GM18517 (cell line): ENCODE results near the gene CLCN3.
"Not testable (repeated sequence)": the region's sequence is repeated elsewhere in the genome, so short reads cannot be mapped to it uniquely, and the experiment has no call there.

Source experiments
- ATAC-seq: cut with Tn5 transposase; IDR thresholded peaks from one replicate; pipeline ENCODE4 v1.9.1; 2021; ENCODE audit warnings: mild to moderate bottlenecking, moderate library complexity; ENCODE audit not compliant: unreplicated experiment

Gene CLCN3

DNA sequence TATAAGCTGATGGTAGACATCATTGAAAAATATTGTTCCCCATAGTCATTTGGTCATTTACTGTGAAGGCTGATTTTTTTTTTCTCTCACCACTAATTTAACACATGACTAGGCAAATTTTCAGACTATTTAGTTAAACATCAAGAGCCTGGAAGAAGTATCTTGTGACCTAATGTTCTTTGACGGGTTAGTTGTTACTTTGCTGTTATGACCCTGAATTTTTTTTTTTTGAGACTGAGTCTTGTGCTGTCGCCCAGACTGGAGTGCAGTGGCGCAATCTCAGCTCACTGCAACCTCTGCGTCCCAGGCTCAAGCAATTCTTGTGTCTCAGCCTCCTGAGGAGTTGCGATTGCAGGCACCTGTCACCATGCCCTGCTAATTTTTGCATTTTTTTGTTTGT is 70.4 kb downstream of the CLCN3 start:
- ATAC-seq, result no peak

- ATAC-seq, result no peak
Observed at GRCh38 chr4:169698331-169698730, 78.0 kb downstream of the CLCN3 start.

DNA sequence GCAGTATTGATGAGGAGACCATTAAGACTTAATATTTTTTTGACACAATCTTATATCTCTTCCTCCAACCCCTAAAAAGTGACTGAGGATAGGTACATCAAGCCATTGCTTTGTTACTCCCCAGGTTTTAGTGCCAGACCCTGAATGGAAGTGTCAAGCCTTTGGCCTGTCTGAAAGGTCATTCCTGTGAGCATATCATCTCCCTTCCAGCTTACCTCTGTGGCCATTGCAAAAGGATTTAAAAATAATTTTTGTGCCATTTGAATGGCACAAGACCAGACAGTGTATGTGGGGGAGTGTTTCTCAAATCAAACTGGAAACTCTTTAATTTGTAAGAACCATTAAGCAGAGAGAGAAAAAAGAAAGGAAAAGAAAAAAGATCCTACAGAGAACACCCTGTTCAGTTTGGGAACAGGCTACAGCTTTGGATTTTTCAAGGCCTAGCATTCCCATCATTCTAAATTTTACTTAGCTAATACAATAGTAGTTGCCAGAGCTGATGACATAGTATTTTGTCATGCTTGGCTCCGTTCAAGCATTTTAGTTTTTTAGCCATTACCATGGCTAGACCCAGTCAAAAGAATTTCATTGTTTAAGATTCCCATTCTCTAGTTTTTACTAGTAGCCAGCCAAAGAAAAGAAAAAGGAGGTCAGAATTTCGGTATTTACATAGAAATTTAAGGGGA is 87.7 kb downstream of the CLCN3 start:
- ATAC-seq, result no peak

- no peak for ATAC-seq
Observed at GRCh38 chr4:169715826-169716225, 95.4 kb downstream of the CLCN3 start.

DNA sequence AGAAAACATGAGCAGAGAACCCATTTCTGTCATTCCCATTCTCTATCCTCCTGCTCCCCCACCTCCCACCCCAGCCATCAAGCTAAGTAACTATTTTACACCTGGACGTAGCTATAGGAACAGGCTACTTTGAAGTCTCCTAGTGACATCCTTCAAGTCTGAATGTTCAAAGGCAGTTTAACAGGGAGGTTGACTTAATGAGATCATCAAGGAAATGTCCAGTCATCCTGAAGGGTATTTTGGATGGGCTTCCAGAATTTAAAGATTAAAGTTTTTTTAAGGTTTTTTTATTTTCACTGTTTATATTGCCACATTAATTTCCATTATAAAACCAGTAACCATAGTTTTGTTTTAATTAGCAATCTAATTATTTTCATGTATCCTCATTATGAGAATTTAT is 96.3 kb downstream of the CLCN3 start:
- no peak for ATAC-seq

GRCh38 chr4:169720529-169720928 is 100.2 kb downstream of the CLCN3 start:
- no peak for ATAC-seq

- ATAC-seq, result no peak
Observed at GRCh38 chr4:169723207-169723965, 103.0 kb downstream of the CLCN3 start.

DNA sequence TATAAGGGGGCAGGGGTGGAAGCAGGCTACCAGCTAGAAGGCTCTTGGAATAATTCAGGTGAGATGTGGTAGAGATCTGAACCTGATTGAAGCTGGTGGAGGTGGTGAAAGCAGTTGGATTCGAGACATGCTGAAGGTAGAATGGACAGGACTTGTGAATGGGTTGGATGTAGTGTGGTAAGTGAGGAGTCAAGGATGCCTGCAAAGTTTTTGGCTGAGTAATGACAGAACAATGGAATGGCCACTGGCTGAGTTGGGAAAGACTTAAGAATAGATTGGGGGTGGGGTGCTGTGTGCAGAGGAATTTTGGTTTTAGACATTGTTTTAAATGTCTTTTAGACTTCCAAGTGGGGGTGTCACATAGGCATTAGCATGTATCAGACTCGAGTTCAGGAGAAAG is 103.9 kb downstream of the CLCN3 start:
- ATAC-seq, result no peak

DNA sequence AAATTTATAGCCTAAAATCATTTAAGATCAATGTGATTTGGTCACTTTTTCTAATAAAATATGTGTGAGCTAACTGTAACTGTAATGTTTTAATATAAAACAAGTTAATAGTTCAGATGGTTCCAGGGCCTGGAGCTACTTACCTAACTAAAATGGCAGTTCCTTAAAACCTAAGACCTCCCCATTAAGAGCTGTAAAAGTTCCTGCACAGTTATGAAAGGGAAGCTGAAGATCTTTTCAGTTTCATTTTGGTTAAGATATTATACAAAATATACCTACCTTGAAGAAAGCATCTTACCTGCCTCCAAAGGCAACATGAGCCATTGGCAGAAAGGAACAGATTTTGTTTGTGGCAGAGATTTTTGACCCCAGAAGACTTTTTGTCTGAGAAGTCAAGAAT is 107.2 kb downstream of the CLCN3 start:
- ATAC-seq, result no peak

DNA sequence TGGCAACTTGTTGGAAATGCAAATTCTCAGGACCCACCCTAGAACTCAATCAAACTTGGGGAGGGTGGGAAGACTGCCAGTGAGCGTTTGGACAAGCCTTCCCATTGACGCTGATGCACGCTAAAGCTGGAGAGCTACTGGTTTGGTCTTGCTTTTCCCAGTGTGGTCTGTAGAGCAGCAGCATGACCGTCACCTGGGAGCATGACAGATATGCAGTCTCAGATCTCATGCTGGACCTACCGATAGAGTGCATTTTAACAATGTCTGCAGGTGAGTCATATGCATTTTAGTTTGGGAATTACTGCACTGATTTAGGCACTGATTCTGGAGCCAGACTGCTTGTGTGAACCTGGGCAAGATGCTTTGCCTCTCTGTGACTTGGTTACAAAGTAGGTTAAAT is 110.2 kb downstream of the CLCN3 start:
- ATAC-seq, result no peak

DNA sequence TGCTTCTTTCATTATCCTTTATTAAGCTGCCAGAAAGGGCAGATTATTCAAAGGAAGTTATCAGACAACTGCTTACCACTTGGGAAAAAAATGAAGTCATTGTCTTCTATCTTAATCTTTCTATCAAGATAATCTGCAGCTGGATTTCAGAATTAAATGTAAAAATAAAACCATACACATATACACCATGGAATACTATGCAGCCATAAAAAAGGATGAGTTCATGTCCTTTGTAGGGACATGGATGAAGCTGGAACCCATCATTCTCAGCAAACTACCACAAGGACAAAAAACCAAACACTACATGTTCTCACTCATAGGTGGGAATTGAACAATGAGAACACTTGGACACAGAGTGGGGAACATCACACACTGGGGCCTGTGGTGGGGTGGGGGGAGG is 118.2 kb downstream of the CLCN3 start:
- not testable (repeated sequence) for ATAC-seq

GRCh38 chr4:169741569-169741968 is 121.2 kb downstream of the CLCN3 start:
- ATAC-seq, result no peak

DNA sequence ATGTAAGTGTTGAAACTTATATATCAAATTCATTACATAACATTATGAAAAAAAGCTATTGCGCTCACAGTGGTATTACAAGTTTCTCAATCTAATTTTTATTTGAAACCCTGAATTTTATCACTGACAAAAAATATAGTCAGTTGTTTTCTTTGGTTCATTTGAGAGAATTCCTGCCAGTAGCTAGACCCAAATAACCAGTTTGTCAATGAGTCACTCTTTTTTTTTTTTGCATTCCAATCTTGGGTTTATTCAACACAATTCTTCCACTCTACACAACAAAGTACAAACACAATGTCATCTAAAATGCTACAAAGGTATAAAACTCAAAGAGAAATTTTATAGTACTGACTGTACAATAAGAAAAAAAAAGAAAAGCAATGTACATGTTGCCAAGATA is 124.2 kb downstream of the CLCN3 start:
- no peak for ATAC-seq

DNA sequence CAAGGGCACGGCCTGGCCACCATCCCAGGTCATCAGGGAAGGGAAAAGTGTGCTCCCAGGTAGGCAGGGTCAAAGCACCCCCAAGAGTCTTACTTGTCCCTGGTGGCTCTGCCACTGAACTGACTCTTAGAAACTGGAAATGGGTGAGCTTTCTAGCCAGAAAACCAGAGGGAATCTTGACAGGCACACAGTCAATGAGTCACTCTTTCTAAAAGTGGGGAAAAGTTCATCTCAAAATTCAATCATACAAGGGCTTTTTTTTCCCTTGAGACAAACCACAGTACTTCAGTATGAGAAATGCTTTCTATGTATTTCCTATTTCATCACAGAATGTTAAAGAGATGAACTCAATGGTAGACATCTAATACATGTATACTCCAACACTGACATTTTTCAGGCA is 124.9 kb downstream of the CLCN3 start:
- no peak for ATAC-seq

DNA sequence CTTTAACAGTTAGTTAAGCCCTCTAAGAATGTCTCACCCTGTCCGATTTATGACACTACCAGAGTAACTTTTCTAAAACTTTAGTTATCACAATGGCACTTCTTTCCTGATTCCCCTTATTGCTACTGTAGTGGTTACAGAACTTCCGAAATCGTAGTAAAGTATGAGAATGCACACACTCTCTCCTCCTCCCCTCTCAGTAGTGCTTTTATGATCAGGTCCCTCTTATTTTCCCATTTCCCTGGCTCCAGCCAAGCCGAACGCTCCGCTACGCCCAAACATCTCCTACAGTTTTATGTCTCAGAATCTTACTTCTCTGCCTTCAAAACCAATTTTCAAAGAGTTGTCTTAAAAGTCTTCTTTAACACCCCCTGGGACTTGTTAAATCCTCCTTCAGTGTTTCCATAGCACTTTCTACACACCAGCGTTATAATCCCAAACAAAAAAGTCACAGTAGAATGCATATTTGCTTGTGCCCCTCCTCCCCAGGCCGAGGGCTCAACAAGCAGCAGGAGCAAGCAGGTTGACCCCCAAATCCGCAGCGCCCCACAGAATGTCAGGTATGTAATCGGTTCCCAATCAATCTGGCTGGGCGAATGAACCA is 136.7 kb downstream of the CLCN3 start:
- peak; percentile 22 for ATAC-seq

- ATAC-seq, result peak; percentile 94
Observed at GRCh38 chr4:169757575-169758184, 137.3 kb downstream of the CLCN3 start, which contains the start of gene HPF1. TSS of gene HPF1 (minus strand) at chr4:169757944. CDS start at chr4:169757877, 67 bp downstream.

- no peak for ATAC-seq
Observed at GRCh38 chr4:169758401-169758962, 138.1 kb downstream of the CLCN3 start.

- ATAC-seq, result no peak
Observed at GRCh38 chr4:169761846-169762245, 141.5 kb downstream of the CLCN3 start.

GRCh38 chr4:169765835-169766234 is 145.5 kb downstream of the CLCN3 start:
- no peak for ATAC-seq

DNA sequence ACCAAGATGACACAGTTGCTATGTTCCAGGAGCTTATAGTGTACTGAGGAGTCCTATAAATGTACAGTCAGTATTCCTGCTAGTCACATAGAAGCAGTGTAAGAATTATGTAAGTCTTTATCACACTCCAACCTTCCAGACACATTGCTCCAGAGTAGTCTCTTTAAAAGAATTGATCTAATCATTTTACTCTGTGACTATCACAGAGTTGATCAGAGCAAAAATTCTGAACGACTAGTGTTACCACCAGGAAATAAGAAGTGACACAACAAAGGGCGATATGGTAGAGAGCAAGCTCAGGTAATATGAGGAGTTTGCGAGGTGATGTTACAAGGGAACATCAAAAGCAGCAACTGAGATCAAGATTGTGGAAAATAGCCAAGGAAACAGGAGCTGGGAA is 146.4 kb downstream of the CLCN3 start:
- no peak for ATAC-seq

DNA sequence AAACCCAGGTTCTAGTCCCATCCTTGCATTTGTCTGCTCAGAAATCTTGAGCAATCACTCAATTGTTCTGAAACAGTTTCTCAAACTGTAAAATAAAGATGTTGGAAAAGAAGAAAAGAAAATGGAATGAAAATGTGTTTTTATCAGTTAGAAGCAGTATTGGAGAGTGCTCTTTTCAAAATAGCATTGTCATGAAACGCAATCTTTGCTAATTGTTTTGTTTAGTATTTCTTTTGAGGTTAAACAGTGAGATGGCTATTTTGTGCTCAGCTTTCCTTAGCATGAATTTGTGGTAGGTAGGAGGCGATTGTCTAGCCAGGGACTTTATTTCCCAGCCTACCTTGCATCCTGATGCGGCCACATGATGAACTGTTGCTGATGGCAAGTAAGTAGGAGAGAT is 148.0 kb downstream of the CLCN3 start:
- no peak for ATAC-seq
